Ectodermal cell (in vitro differentiated cells): Measurements from ENCODE around the gene TBXAS1.

ENCODE experiments used
- H3K27ac ChIP-seq: 2 replicates; pipeline ENCODE4 v1.7.0; 2013; ENCODE audit warnings: mild to moderate bottlenecking, low read depth, low read length; ENCODE audit not compliant: insufficient read depth, poor library complexity, severe bottlenecking
- H3K27me3 ChIP-seq: 2 replicates; pipeline ENCODE4 v1.7.0; 2013; ENCODE audit warnings: mild to moderate bottlenecking, low read length; ENCODE audit not compliant: insufficient read depth, control insufficient read depth, poor library complexity, severe bottlenecking
- H3K36me3 ChIP-seq: one replicate; pipeline ENCODE4 v1.7.0; 2013; ENCODE audit warnings: low read length; ENCODE audit not compliant: control insufficient read depth, insufficient read depth
- H3K4me1 ChIP-seq: one replicate; pipeline ENCODE4 v1.7.0; 2013; ENCODE audit warnings: low read length; ENCODE audit not compliant: control insufficient read depth, insufficient read depth
- H3K4me3 ChIP-seq: 2 replicates; pipeline ENCODE4 v1.7.0; 2013; ENCODE audit warnings: low read depth, low read length, control low read depth; ENCODE audit not compliant: insufficient read depth
- H3K9me3 ChIP-seq: 2 replicates; pipeline ENCODE4 v1.7.0; 2013; ENCODE audit warnings: mild to moderate bottlenecking, low read length, moderate library complexity; ENCODE audit not compliant: control insufficient read depth
- WGBS, 2 experiments: methylation state at CpG; one replicate each; pipeline ENCODE4 v1.1.7; 2013; ENCODE audit warnings: missing lambda C conversion rate in 2 of 2; 5-methylcytosine and 5-hydroxymethylcytosine counted together

The TBXAS1 gene

GRCh38 chr7:139908792-139909191 is 79.7 kb downstream of the TBXAS1 start:
- H3K27me3 ChIP-seq: no peaks in the 10 kb centered on the region
- no peak overlapping the region for H3K27ac ChIP-seq
- H3K36me3 ChIP-seq: no peaks in the 10 kb centered on the region
- H3K4me1 ChIP-seq: no peaks in the 10 kb centered on the region
- no peaks in the 10 kb centered on the region for H3K9me3 ChIP-seq
- no peak overlapping the region for H3K4me3 ChIP-seq

GRCh38 chr7:139909379-139910050 is 80.5 kb downstream of the TBXAS1 start:
- no peaks in the 10 kb centered on the region for H3K9me3 ChIP-seq
- WGBS, 2 experiments: 91 to 93% methylated on average over 5 to 6 of the region's 6 CpGs
- no peak overlapping the region for H3K4me3 ChIP-seq

GRCh38 chr7:139913021-139913844 is 84.2 kb downstream of the TBXAS1 start:
- Histone ChIP-seq H3K27ac (no peak overlapping the region), H3K36me3 (no peaks in the 10 kb centered on the region), H3K27me3 (no peaks in the 10 kb centered on the region), H3K9me3 (no peaks in the 10 kb centered on the region), H3K4me3 (no peak overlapping the region), H3K4me1 (no peaks in the 10 kb centered on the region)
- 91 to 95% methylated on average over 11 of the region's 11 CpGs for WGBS, 2 experiments

More at GRCh38 chr7:139909379-139910050, 80.5 kb downstream of the TBXAS1 start:
- Histone ChIP-seq H3K4me1 (no peaks in the 10 kb centered on the region), H3K36me3 (no peaks in the 10 kb centered on the region), H3K27me3 (no peaks in the 10 kb centered on the region), H3K27ac (no peak overlapping the region)

GRCh38 chr7:139913845-139914135 is 84.7 kb downstream of the TBXAS1 start:
- Histone ChIP-seq H3K27ac (no peak overlapping the region), H3K4me1 (peaks cover 4% of the 10 kb centered on the region)
- WGBS, 2 experiments: 91 to 92% methylated on average over 4 of the region's 4 CpGs

GRCh38 chr7:139914306-139915267 is 85.5 kb downstream of the TBXAS1 start:
- H3K9me3 ChIP-seq: no peaks in the 10 kb centered on the region
- no peaks in the 10 kb centered on the region for H3K27me3 ChIP-seq
- H3K36me3 ChIP-seq: no peaks in the 10 kb centered on the region
- H3K4me3 ChIP-seq: no peak overlapping the region
- peaks cover 4% of the 10 kb centered on the region for H3K4me1 ChIP-seq
- no peak overlapping the region for H3K27ac ChIP-seq
- 93 to 95% methylated on average over 6 of the region's 6 CpGs for WGBS, 2 experiments

More at GRCh38 chr7:139913845-139914135, 84.7 kb downstream of the TBXAS1 start:
- H3K36me3 ChIP-seq: no peaks in the 10 kb centered on the region
- no peak overlapping the region for H3K4me3 ChIP-seq
- no peaks in the 10 kb centered on the region for H3K27me3 ChIP-seq
- H3K9me3 ChIP-seq: no peaks in the 10 kb centered on the region

- Histone ChIP-seq H3K27me3 (no peaks in the 10 kb centered on the region), H3K4me1 (peaks cover 4% of the 10 kb centered on the region), H3K36me3 (no peaks in the 10 kb centered on the region), H3K4me3 (no peak overlapping the region), H3K9me3 (no peaks in the 10 kb centered on the region), H3K27ac (no peak overlapping the region)
- 91 to 95% methylated on average over 10 of the region's 10 CpGs for WGBS, 2 experiments
Measured at GRCh38 chr7:139915268-139915863, 86.3 kb downstream of the TBXAS1 start.

- H3K36me3 ChIP-seq: no peaks in the 10 kb centered on the region
- no peak overlapping the region for H3K27ac ChIP-seq
- H3K27me3 ChIP-seq: no peaks in the 10 kb centered on the region
- peaks cover 4% of the 10 kb centered on the region for H3K4me1 ChIP-seq
- WGBS, 2 experiments: 95 to 96% methylated on average over 10 of the region's 10 CpGs
- H3K9me3 ChIP-seq: no peaks in the 10 kb centered on the region
- no peak overlapping the region for H3K4me3 ChIP-seq
Measured at GRCh38 chr7:139915864-139916716, 87.0 kb downstream of the TBXAS1 start.

- Histone ChIP-seq H3K4me3 (no peak overlapping the region), H3K36me3 (no peaks in the 10 kb centered on the region), H3K27ac (no peak overlapping the region), H3K27me3 (no peaks in the 10 kb centered on the region), H3K9me3 (no peaks in the 10 kb centered on the region), H3K4me1 (peaks cover 4% of the 10 kb centered on the region)
- 94 to 97% methylated on average over 10 of the region's 10 CpGs for WGBS, 2 experiments
Measured at GRCh38 chr7:139916717-139917395, 87.8 kb downstream of the TBXAS1 start.

- peaks cover 4% of the 10 kb centered on the region for H3K4me1 ChIP-seq
- H3K36me3 ChIP-seq: no peaks in the 10 kb centered on the region
- no peak overlapping the region for H3K4me3 ChIP-seq
- no peaks in the 10 kb centered on the region for H3K9me3 ChIP-seq
- H3K27ac ChIP-seq: no peak overlapping the region
- no peaks in the 10 kb centered on the region for H3K27me3 ChIP-seq
- WGBS, 2 experiments: 100% methylated on average over 1 of the region's 2 CpGs
Measured at GRCh38 chr7:139917851-139918250, 88.8 kb downstream of the TBXAS1 start.
